ENCODE measurements around the gene CBY1.

- no peak for TF ChIP-seq POLR2A (IDR thresholded peaks at IDR 0.05)
- TF ChIP-seq CTCF (IDR thresholded peaks at IDR 0.05): no peak
Measured at GRCh38 chr22:38612217-38613006, 44.0 kb upstream of the CBY1 start.
